Epithelial cell of umbilical artery (primary cell): ENCODE data around the gene SGK2. TPM values are rescaled to one million over a fixed set of nuclear protein-coding genes. Genes with fewer than 3 reads are reported as not detected.

ENCODE experiments used
- total RNA-seq: library from RNA; depleted of rRNA; stranded (reverse); fragments of >200 nt; gene quantifications from 2 replicates; pipeline ENCODE4 v1.2.3, GENCODE V29; 2014

Gene SGK2
- total RNA-seq = not detected in 2 replicates

GRCh38 chr20:43558412-43559146 lies at the start of gene SGK2:
TSS of gene SGK2 (plus strand) at chr20:43559027. CDS start at chr20:43566496, 7,469 bp downstream.

GRCh38 chr20:43590392-43591303 lies 31.8 kb downstream of the SGK2 start, which contains the start of gene IFT52:
TSS of gene IFT52 (plus strand) at chr20:43590937. CDS start at chr20:43594699, 3,762 bp downstream.

Other genes with a start within 250 kb of the SGK2 start
- gene SRSF6, start 101.1 kb upstream of the SGK2 start, total RNA-seq = 53.9 and 61.1 TPM in 2 replicates
- 2.3 and 9.3 TPM in 2 replicates for gene L3MBTL1, start 51.3 kb upstream of the SGK2 start, total RNA-seq
- 37.7 and 43.9 TPM in 2 replicates for gene IFT52, start 31.9 kb downstream of the SGK2 start, total RNA-seq
- gene MYBL2, start 108.1 kb downstream of the SGK2 start, total RNA-seq = 19.8 and 19.9 TPM in 2 replicates
- 0.32 TPM in 1 of 2 replicates, not detected in the other for gene GTSF1L, start 168.0 kb downstream of the SGK2 start, total RNA-seq